H1 (cell line): ENCODE data around the gene TAF1D. TPM values are rescaled to one million over a fixed set of nuclear protein-coding genes. Genes with fewer than 3 reads are reported as not detected.
A peak's percentile ranks its signal among the peaks of the same experiment; 100 is the strongest.

Experiments
- ATF2 ChIP-seq: IDR thresholded peaks from 2 replicates; pipeline ENCODE4 v1.6.1; 2012; ENCODE audit warnings: low read length, inconsistent platforms
- CBX5 ChIP-seq: fragments of 300-800, 300-1000 bp; sonication (generic); IDR thresholded peaks from 2 replicates; pipeline ENCODE4 v1.7.1; 2016; ENCODE audit warnings: antibody characterized with exemption, low read length, low read depth
- CBX8 ChIP-seq: fragments of 300-800, 300-1000 bp; sonication (generic); IDR thresholded peaks from 2 replicates; pipeline ENCODE4 v1.7.1; 2016; ENCODE audit warnings: low read depth, low read length, borderline replicate concordance
- CREB1 ChIP-seq: IDR thresholded peaks from 2 replicates; pipeline ENCODE4 v1.6.1; 2012; ENCODE audit warnings: inconsistent platforms
- CTBP2 ChIP-seq: IDR thresholded peaks from 2 replicates; pipeline ENCODE4 v1.7.0; 2011; ENCODE audit warnings: borderline replicate concordance, mild to moderate bottlenecking, moderate library complexity, mixed read lengths, low read length; ENCODE audit not compliant: insufficient read depth, insufficient read length
- EZH2 ChIP-seq: fragments of 200-600 bp; sonication (generic); IDR thresholded peaks from 2 replicates; pipeline ENCODE4 v1.7.1; 2012; ENCODE audit warnings: low read depth, mild to moderate bottlenecking, moderate library complexity, low read length, inconsistent platforms; ENCODE audit not compliant: severe bottlenecking
- NRF1 ChIP-seq: IDR thresholded peaks from 2 replicates; pipeline ENCODE4 v1.6.1; 2011; ENCODE audit warnings: mild to moderate bottlenecking, low read depth, low read length, improper control_type of control experiment
- POLR2A ChIP-seq, 2 experiments: IDR thresholded peaks; 1 replicate in 1 of 2; 2 replicates in 1 of 2; pipeline ENCODE4 v1.6.1; 2011; ENCODE audit warnings: low read depth in 2 of 2, low read length in 2 of 2, mild to moderate bottlenecking in 2 of 2; ENCODE audit errors: control extremely low read depth in 1 of 2
- POLR2AphosphoS5 ChIP-seq: IDR thresholded peaks from 2 replicates; pipeline ENCODE4 v1.6.1; 2011; ENCODE audit warnings: low read depth, low read length
- SAP30 ChIP-seq: fragments of 300-600 bp; sonication (generic); IDR thresholded peaks from 2 replicates; pipeline ENCODE4 v1.7.1; 2012; ENCODE audit warnings: low read length, moderate library complexity, mild to moderate bottlenecking, inconsistent platforms; ENCODE audit not compliant: insufficient read depth, insufficient replicate concordance
- SIN3A ChIP-seq, 2 experiments: IDR thresholded peaks in 1 of 2; conservative IDR thresholded peaks in 1 of 2; 2 replicates each; pipeline ENCODE4 v1.6.1; 2011 to 2012; ENCODE audit warnings: low read length in 2 of 2, improper control_type of control experiment in 1 of 2, low read depth in 1 of 2, mild to moderate bottlenecking in 1 of 2
- SIRT6 ChIP-seq: IDR thresholded peaks from one replicate; pipeline ENCODE4 v1.7.1; 2012; ENCODE audit warnings: low read length, inconsistent platforms
- SRF ChIP-seq: IDR thresholded peaks from 2 replicates; pipeline ENCODE4 v1.6.1; 2011; ENCODE audit warnings: mild to moderate bottlenecking, low read depth, low read length, moderate library complexity
- SUZ12 ChIP-seq: fragments of 200-600 bp; sonication (generic); IDR thresholded peaks from 2 replicates; pipeline ENCODE4 v1.6.1; 2012; ENCODE audit warnings: mild to moderate bottlenecking, inconsistent platforms, low read length, moderate library complexity, mixed read lengths
- TAF1 ChIP-seq: IDR thresholded peaks from 2 replicates; pipeline ENCODE4 v1.6.1; 2011; ENCODE audit warnings: mild to moderate bottlenecking, low read depth, low read length
- polyA plus RNA-seq, 7 experiments: library from polyadenylated mRNA; depleted of rRNA in 3 of 7; stranded (reverse) in 5 of 7; unstranded in 2 of 7; fragments of >200 nt in 5 of 7; fragments of 200-250 nt in 2 of 7; gene quantifications; 1 replicate in 5 of 7; 2 replicates in 1 of 7; 4 replicates in 1 of 7; pipeline versions ENCODE4 v1.2.1 to v1.2.3, GENCODE V29; 2011 to 2013; ENCODE audit warnings: missing spikeins in 2 of 7, mixed read lengths in 2 of 7
- total RNA-seq: library from RNA; stranded (reverse); fragmentation: NEBNext Ultra II Directional; extraction: Animal tissue kit (Norgen Biotek cat#: 25700); gene quantifications from 2 replicates; pipeline ENCODE4 v1.2.1, GENCODE V29; 2021
- TF ChIP-seq, protein P1 (sequence below): IDR thresholded peaks from 2 replicates; pipeline ENCODE4 v1.6.1; 2011; ENCODE audit warnings: low read depth, mild to moderate bottlenecking, low read length; ENCODE audit not compliant: insufficient read depth

TAF1D gene
- total and polyA plus RNA-seq, 2 of the 8 experiments (the other 6 are each of a cell fraction or from before 2014, with no cell fraction given) = 64.7 to 212 TPM

- TF ChIP-seq POLR2AphosphoS5 = peak; percentile 88
- TF ChIP-seq CBX5 = no peak
- TF ChIP-seq SIN3A (conservative IDR thresholded peaks at IDR 0.05 in 1 of 2, IDR thresholded peaks at IDR 0.05 in 1 of 2; ENCODE audit: low read depth in 1 of 2, low read length in 2 of 2) = 0 out of 4 replicates have a peak, but pooled peaks of 1 of the 2 experiments have one; percentile 80
- peak; percentile 84 to 85; a peak in 2 of 3 replicates for TF ChIP-seq POLR2A (IDR thresholded peaks at IDR 0.05; ENCODE audit: control extremely low read depth in 1 of 2, low read depth in 2 of 2, low read length in 2 of 2)
- TF ChIP-seq, protein P1, sequence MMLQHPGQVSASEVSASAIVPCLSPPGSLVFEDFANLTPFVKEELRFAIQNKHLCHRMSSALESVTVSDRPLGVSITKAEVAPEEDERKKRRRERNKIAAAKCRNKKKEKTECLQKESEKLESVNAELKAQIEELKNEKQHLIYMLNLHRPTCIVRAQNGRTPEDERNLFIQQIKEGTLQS = no peak
- no peak for TF ChIP-seq EZH2
- TF ChIP-seq CTBP2 = no peak
- no peak for TF ChIP-seq CREB1
- TF ChIP-seq NRF1 = no peak
- no peak for TF ChIP-seq SRF
- no peak for TF ChIP-seq SAP30
- TF ChIP-seq ATF2 = no peak
- no peak for TF ChIP-seq TAF1
- no peak for TF ChIP-seq SUZ12
- TF ChIP-seq CBX8 = no peak
- TF ChIP-seq SIRT6 = no peak
Observed at GRCh38 chr11:93729129-93729616, 12.1 kb downstream of the TAF1D start (continued).
